GM12864 (cell line): Measurements from ENCODE around the gene CRKL.
A peak's percentile ranks its signal among the peaks of the same experiment; 100 is the strongest.

Source experiments
- DNase-seq: peaks from one replicate; pipeline ENCODE4 v3.0.0-alpha.2; 2011; ENCODE audit warnings: low read depth
- H3K4me3 ChIP-seq: 2 replicates; pipeline ENCODE4 v1.5.1; 2011; ENCODE audit warnings: mild to moderate bottlenecking, low read depth, low read length, control low read depth
- TF ChIP-seq, protein P1 (sequence below): IDR thresholded peaks from 2 replicates; pipeline ENCODE4 v1.5.1; 2011; ENCODE audit warnings: low read depth, mild to moderate bottlenecking, moderate library complexity, low read length, control low read depth, inconsistent platforms; ENCODE audit errors: missing control alignments

CRKL gene

DNA sequence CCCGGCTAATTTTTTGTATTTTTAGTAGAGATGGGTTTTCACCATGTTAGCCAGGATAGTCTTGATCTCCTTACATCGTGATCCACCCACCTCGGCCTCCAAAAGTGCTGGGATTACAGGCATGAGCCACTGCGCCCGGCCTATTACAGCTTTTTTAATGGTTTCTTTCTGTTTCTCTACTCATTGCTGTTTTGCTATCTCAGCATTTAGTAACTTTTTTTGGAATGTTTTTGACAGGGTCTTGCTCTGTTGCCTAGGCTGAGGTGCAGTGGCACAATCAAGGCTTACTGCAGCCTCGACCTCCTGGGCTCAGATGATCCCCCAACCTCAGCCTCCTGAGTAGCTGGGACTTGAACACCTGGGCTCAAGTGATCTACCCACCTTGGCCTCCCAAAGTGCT lies 4.7 kb upstream of the CRKL start:
- DNase-seq, result no peak
- no peak overlapping the region for H3K4me3 ChIP-seq
- TF ChIP-seq, protein P1, sequence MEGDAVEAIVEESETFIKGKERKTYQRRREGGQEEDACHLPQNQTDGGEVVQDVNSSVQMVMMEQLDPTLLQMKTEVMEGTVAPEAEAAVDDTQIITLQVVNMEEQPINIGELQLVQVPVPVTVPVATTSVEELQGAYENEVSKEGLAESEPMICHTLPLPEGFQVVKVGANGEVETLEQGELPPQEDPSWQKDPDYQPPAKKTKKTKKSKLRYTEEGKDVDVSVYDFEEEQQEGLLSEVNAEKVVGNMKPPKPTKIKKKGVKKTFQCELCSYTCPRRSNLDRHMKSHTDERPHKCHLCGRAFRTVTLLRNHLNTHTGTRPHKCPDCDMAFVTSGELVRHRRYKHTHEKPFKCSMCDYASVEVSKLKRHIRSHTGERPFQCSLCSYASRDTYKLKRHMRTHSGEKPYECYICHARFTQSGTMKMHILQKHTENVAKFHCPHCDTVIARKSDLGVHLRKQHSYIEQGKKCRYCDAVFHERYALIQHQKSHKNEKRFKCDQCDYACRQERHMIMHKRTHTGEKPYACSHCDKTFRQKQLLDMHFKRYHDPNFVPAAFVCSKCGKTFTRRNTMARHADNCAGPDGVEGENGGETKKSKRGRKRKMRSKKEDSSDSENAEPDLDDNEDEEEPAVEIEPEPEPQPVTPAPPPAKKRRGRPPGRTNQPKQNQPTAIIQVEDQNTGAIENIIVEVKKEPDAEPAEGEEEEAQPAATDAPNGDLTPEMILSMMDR, result no peak

DNA sequence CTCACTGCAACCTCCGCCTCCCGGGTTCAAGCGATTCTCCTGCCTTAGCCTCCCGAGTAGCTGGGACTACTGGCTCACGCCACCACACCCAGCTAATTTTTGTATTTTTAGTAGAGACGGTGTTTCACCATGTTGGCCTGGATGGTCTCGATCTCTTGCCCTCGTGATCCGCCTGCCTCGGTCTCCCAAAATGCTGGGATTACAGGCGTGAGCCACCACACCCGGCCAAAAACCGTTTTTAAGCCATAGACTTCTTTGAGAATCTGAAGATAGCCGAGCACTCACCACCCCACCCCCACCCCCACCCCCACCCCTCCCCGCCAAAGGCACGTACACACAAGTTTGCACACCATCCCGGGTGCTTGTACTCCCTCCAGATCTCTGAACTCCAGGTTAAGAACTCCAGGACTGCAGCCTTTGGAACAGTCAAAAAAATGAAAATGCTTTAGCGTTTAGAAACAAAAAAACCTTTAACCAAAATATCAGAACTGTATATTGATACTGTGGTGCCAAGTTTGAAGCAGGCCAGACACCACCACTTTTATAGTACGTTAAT lies 1.5 kb downstream of the CRKL start:
- TF ChIP-seq, protein P1, result no peak
- no peak for DNase-seq
- peak overlapping the region; percentile 99 for H3K4me3 ChIP-seq

DNA sequence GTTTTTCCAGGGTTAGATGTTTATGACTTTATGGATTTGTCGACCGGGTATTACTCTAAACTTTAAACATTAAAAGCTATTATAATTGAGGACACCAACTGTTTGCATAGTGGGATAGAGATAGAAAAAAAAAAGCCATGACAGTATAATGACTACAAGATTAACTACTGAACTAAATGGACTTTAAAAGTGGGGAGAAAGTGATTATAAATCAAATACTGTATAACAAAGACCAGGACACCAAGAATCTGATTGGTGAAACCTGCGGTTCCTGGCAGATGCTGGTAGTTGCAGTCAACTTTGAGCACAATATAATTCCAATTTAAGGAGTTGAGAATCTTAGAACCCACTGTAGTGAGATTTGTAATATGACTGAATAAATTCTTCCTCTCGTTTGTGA lies 2.5 kb downstream of the CRKL start:
- H3K4me3 ChIP-seq, result peak overlapping the region; percentile 99
- no peak for DNase-seq

DNA sequence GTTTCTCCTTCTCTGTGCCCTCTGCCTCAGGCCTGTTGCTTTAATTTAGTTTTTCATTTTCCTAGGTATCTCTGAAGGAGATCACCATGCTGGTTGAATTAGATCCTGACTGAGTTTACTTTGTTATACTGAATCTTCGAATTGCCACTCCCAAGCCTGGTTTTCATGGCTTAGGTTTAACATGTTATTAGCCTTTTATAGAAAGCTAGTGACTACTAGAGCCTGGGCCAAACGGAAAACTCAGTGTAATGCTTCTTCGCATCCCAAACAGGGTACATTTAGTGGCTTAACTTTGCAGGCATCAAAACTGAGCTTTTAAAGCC lies 3.6 kb downstream of the CRKL start:
- DNase-seq, result no peak
- TF ChIP-seq, protein P1, result no peak
- H3K4me3 ChIP-seq, result peak overlapping the region; percentile 99

More for the DNA sequence above, 2.5 kb downstream of the CRKL start:
- TF ChIP-seq, protein P1, result no peak

DNA sequence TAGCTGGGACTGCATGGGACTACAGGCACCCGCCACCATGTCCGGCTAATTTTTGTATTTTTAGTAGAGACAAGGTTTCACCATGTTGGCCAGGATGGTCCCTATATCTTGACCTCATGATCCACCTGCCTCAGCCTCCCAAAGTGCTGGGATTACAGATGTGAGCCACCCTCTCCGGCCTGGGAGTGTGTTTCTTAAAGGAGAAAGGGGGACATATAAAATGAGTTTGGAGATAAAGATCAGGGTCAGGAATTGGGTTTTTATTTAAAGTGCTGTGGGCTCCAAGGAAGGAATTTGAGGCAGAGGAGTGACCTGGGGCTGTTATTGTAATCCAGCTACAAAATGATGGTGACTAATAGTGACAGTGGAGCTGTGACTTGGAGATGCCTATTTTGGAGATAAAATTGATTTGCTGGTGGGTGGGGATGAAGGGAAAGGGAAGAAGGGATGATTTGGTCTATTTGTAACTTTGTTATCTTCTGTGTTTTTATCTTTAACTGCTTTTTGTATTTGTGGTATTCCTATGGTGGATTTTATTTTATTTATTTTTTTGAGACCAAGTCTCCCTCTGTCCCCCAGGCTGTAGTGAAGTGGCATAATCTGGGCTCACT lies 5.0 kb downstream of the CRKL start:
- DNase-seq, result no peak
- no peak overlapping the region for H3K4me3 ChIP-seq
- TF ChIP-seq, protein P1, result no peak

DNA sequence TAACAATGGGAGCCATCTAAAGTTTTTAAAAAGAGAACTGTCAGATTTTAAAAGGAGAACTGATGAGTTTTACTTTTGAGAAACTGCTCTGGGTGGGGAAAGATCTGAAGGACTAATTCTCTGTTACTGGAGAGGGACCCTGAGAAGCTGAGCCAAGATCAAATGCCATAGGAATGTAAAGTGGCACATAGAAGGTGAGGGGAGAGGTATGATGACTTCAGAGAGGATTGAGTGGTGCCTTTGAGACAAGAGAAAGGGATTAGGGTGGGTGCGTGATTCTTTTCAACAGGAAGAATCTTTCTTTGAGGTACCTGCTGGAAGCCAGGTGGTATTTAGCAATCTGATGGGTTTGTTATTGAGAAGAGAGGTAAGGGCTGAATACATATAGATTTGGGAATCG lies 9.0 kb downstream of the CRKL start:
- H3K4me3 ChIP-seq, result no peak overlapping the region
- DNase-seq, result no peak
- TF ChIP-seq, protein P1, result no peak

DNA sequence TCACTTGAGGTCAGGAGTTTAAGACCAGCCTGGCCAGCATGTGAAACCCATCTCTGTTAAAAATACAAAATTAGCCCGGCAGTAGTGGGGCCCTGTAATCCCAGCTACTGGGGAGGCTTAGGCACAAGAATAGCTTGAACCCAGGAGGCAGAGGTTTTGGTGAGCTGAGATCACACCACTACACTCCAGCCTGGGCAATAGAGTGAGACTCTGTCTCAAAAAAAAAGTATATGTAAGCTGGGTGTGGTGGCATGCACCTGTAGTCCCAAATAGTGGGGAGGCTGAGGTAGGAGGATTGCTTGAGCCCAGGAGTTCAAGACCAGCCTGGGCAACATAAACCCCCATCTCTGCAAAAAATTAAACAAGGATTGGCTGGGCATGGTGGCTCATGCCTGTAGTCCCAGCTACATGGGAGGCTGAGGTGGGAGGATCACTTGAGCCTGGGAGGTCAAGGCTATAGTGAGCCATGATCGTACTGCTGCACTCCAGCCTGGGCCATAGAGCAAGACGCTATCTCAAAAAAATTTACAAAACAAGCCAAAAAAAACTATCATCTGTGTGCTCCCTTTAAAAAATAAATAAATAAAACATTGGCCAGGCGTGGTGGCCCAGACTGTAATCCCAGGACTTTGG lies 10.8 kb downstream of the CRKL start:
- TF ChIP-seq, protein P1, result no peak
- DNase-seq, result no peak
- no peak overlapping the region for H3K4me3 ChIP-seq
